Activated CD8-positive, alpha-beta T cell treated with anti-CD3 and anti-CD28 coated beads for 36 hours (primary cell): ENCODE results near the gene AGK. TPM values are rescaled to one million over a fixed set of nuclear protein-coding genes. Genes with fewer than 3 reads are reported as not detected.

Source experiments
- ATAC-seq: fragments of 200-7000 bp; cut with Tn5 transposase; one replicate; pipeline ENCODE4 v1.10.0; 2021; ENCODE audit warnings: mild to moderate bottlenecking, moderate library complexity
- CTCF ChIA-PET: fragments of 350-600 bp; sonication (Branson Sonifier 250); formaldehyde crosslinking; loops from one replicate; lab custom pipeline; 2021; ENCODE audit warnings: antibody characterized with exemption; lab: Charles Lee
- POLR2A ChIA-PET: fragments of 350-600 bp; sonication (Branson Sonifier 250); formaldehyde crosslinking; loops from one replicate; lab custom pipeline; 2021; ENCODE audit warnings: antibody characterized with exemption; lab: Charles Lee
- DNase-seq: peaks from one replicate; pipeline ENCODE4 v3.0.0-alpha.2; 2020
- H3K27ac Mint-ChIP-seq: one replicate; pipeline ENCODE4 v1.8.0; 2021; ENCODE audit warnings: mild to moderate bottlenecking, mixed read lengths
- H3K27me3 Mint-ChIP-seq: one replicate; pipeline ENCODE4 v1.8.0; 2021; ENCODE audit warnings: mixed read lengths
- H3K36me3 Mint-ChIP-seq: one replicate; pipeline ENCODE4 v1.8.0; 2021; ENCODE audit warnings: low read depth, mixed read lengths
- H3K4me1 Mint-ChIP-seq: one replicate; pipeline ENCODE4 v1.8.0; 2021; ENCODE audit warnings: low read depth, mixed read lengths
- H3K4me3 Mint-ChIP-seq: one replicate; pipeline ENCODE4 v1.8.0; 2021; ENCODE audit warnings: mild to moderate bottlenecking, moderate library complexity, mixed read lengths
- H3K9me3 Mint-ChIP-seq: one replicate; pipeline ENCODE4 v1.8.0; 2021; ENCODE audit warnings: mixed read lengths
- intact Hi-C: fragments of 100-400 bp; cut with micrococcal nuclease; formaldehyde crosslinking; loops from one replicate; pipeline ENCODE4 v1.10.0; 2022
- total RNA-seq, 2 experiments: library from RNA; stranded (reverse); gene quantifications; one replicate each; pipeline ENCODE4 v1.2.3, GENCODE V29; 2021
- TF ChIP-seq, protein P1 (sequence below): fragments of 200-600 bp; IDR thresholded peaks from one replicate; pipeline ENCODE4 v1.8.0; 2022; ENCODE audit warnings: antibody characterized with exemption, mild to moderate bottlenecking

Gene AGK
- total RNA-seq, 2 experiments from 2014 or later: 70.1 to 73.7 TPM

DNA sequence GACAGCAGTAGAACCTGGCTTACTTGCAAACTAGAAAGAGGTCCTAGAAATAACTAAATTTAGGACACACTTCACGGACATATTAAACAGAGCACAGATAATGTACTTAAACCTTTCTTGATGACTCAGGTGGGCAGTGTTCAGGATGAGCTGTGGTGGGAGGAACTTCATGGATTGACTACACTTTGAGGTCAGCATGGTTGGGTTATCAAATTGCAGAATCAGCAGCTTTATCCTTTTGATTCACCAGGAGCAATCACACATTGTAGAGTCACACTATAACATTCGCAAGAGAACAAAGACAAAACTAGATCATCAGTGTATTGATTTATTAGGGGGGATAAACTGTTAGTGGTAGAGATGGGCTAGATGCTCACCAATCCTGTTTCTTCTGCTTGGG is 38.6 kb upstream of the AGK start:
- peaks cover 59% of the 10 kb centered on the region for H3K27me3 Mint-ChIP-seq
- H3K36me3 Mint-ChIP-seq: no peaks in the 10 kb centered on the region
- POLR2A ChIA-PET: no interaction called here
- ATAC-seq (no peak), DNase-seq (no peak)
- intact Hi-C loops: no loop called here
- peaks cover 3% of the 10 kb centered on the region for H3K9me3 Mint-ChIP-seq
- peaks cover 13% of the 10 kb centered on the region for H3K4me1 Mint-ChIP-seq
- no peak overlapping the region for H3K27ac Mint-ChIP-seq
- no peak overlapping the region for H3K4me3 Mint-ChIP-seq
- TF ChIP-seq, protein P1, sequence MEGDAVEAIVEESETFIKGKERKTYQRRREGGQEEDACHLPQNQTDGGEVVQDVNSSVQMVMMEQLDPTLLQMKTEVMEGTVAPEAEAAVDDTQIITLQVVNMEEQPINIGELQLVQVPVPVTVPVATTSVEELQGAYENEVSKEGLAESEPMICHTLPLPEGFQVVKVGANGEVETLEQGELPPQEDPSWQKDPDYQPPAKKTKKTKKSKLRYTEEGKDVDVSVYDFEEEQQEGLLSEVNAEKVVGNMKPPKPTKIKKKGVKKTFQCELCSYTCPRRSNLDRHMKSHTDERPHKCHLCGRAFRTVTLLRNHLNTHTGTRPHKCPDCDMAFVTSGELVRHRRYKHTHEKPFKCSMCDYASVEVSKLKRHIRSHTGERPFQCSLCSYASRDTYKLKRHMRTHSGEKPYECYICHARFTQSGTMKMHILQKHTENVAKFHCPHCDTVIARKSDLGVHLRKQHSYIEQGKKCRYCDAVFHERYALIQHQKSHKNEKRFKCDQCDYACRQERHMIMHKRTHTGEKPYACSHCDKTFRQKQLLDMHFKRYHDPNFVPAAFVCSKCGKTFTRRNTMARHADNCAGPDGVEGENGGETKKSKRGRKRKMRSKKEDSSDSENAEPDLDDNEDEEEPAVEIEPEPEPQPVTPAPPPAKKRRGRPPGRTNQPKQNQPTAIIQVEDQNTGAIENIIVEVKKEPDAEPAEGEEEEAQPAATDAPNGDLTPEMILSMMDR: no peak
- CTCF ChIA-PET: no interaction called here

DNA sequence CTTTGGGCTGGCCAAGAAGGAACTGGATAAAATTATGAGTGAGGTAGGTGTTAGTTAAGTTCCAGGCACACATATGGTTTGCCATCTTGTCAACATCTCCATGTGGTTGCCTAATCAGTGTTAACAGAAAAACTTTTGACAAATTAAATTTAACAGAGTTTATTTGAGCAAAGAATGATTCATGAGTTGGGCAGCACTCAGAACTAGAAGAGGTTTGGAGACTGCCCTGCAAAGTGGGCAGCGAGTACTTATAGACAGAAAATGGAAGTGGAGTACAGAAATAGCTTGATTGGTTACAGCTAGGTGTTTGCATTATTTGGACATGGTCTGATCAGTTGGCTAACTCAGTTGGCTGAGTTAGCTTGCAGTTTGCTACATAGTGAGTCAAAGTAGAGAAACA is 37.5 kb upstream of the AGK start:
- ChIA-PET POLR2A (interaction anchor here (0.6 kb wide), 1 partner anchor 433 kb away, joined by 3 read pairs; no protein-coding TSS in a partner anchor), CTCF (interaction anchor here (1.2 kb wide), 1 partner anchor 15 kb away, joined by 3 read pairs; no protein-coding TSS in a partner anchor)
- Mint-ChIP-seq H3K9me3 (peaks cover 3% of the 10 kb centered on the region), H3K27ac (no peak overlapping the region), H3K36me3 (no peaks in the 10 kb centered on the region), H3K4me3 (no peak overlapping the region), H3K4me1 (peaks cover 13% of the 10 kb centered on the region), H3K27me3 (peaks cover 54% of the 10 kb centered on the region)
- DNase-seq (no peak), ATAC-seq (no peak)
- TF ChIP-seq, protein P1: no peak
- intact Hi-C loops: no loop called here

DNA sequence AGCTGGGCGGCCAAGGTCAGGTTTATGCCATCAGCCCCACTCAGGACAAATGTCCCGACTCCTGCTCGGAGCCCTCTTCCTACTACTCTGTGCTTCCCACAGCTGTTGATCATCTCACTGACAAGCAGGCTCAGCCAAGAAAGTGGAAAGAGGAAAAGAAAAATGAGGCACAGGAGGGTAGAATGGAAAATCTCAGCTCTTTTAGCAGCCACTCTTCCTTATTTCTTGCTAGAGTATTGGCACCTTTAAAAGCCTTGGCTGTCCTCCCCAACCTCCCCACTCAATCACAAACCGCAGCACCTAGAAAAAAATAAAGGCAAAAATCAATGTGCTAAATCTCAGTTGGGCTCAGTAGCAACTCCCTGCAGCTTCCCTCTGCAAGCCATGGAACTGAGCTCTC is 35.3 kb upstream of the AGK start:
- no peak overlapping the region for H3K27ac Mint-ChIP-seq
- ChIA-PET CTCF (interaction anchor here (2.4 kb wide), 1 partner anchor 18 kb away, joined by 7 read pairs; no protein-coding TSS in a partner anchor), POLR2A (no interaction called here)
- H3K27me3 Mint-ChIP-seq: peaks cover 48% of the 10 kb centered on the region
- H3K4me1 Mint-ChIP-seq: peaks cover 11% of the 10 kb centered on the region
- no peak overlapping the region for H3K4me3 Mint-ChIP-seq
- intact Hi-C loops: no loop called here
- no peaks in the 10 kb centered on the region for H3K36me3 Mint-ChIP-seq
- H3K9me3 Mint-ChIP-seq: peaks cover 3% of the 10 kb centered on the region
- TF ChIP-seq, protein P1: no peak
- DNase-seq: no peak
- ATAC-seq: no peak

DNA sequence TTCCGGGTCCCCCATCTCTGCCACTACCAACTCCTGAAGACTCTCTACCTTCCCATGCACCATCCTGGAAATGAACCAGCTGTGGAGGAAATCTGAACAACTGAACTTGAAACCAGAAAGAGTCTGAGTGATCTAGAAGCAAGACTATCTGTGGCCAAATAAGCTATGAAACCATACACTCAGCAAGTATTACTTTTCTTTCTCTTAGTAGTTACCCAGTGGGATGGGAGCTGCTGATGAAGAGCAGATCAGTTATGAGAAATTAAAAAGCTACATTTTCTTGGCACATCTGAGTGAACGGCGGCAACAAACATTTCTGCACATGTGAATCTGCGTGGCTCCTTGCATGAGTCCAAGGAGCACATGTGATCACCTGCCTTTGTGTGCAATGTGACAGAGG is 31.6 kb upstream of the AGK start:
- TF ChIP-seq, protein P1: no peak
- ATAC-seq (no peak), DNase-seq (no peak)
- Mint-ChIP-seq H3K4me1 (no peaks in the 10 kb centered on the region), H3K9me3 (no peaks in the 10 kb centered on the region), H3K4me3 (no peak overlapping the region), H3K36me3 (no peaks in the 10 kb centered on the region), H3K27me3 (peaks cover 25% of the 10 kb centered on the region), H3K27ac (no peak overlapping the region)
- ChIA-PET POLR2A (no interaction called here), CTCF (interaction anchor here (1.4 to 2.6 kb wide), 2 partner anchors 9 to 14 kb away, joined by 5 to 11 read pairs; no protein-coding TSS in a partner anchor)
- intact Hi-C loops: no loop called here

DNA sequence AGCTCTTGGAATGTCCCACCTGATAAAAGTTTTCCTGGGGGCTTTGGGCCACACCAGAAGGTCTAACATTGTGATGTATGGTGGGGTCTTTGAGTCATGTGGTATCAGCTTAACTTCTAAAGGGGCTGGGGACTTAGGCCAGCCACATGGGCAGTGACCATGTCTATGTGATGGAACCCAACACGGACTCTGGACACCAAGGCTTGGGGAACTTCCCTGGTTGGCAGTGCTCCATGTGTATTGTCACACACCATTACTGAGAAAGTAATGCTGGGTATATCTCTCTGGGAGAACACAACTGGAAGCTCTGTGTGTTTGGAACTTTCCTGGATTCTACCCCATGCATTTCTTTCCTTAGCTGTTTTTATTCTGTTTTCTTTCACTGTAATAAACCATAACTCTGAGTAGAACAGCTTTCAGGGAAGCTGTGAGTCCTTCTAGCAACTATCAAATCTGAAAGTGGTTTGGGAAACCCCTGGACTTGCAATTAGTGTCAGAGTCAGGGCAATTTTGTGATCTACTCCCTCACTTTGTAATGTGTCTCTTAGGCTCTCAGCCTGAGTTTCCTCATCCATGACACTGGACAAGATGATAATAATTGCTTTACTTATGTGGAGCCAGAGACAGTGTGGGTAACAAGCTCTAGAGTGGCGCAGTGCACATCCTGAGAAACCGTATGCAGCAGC is 28.4 kb upstream of the AGK start:
- no peak for DNase-seq
- ChIA-PET POLR2A (no interaction called here), CTCF (interaction anchor here (1.4 kb wide), 1 partner anchor 11 kb away, joined by 7 read pairs; no protein-coding TSS in a partner anchor)
- TF ChIP-seq, protein P1: no peak
- Mint-ChIP-seq H3K4me1 (no peaks in the 10 kb centered on the region), H3K36me3 (no peaks in the 10 kb centered on the region), H3K9me3 (no peaks in the 10 kb centered on the region), H3K27me3 (peaks cover 16% of the 10 kb centered on the region), H3K27ac (no peak overlapping the region), H3K4me3 (no peak overlapping the region)
- intact Hi-C loops: no loop called here
- no peak for ATAC-seq
